HEK293T (cell line): ENCODE measurements around the gene ELMO2.

ENCODE experiments used
- CTCF ChIA-PET: fragments of 350-600 bp; formaldehyde crosslinking; extraction: SDS; loops from one replicate; lab custom pipeline; 2021; ENCODE audit warnings: antibody characterized with exemption, inconsistent platforms; lab: Yijun Ruan, JAX
- POLR2A ChIA-PET: fragments of 350-600 bp; formaldehyde crosslinking; extraction: SDS; loops from one replicate; lab custom pipeline; 2020; ENCODE audit warnings: antibody characterized with exemption, inconsistent platforms; lab: Yijun Ruan, JAX
- DNase-seq: peaks from one replicate; pipeline ENCODE4 v3.0.0; 2012; ENCODE audit warnings: mixed read lengths; ENCODE audit errors: extremely low spot score
- ARNT ChIP-seq: fragments of 450-650 bp; IDR thresholded peaks from 2 replicates; pipeline ENCODE4 v1.6.1; 2017; ENCODE audit warnings: mild to moderate bottlenecking
- BHLHE40 ChIP-seq: fragments of 450-650 bp; IDR thresholded peaks from 2 replicates; pipeline ENCODE4 v1.6.1; 2016; ENCODE audit warnings: mild to moderate bottlenecking, moderate library complexity, borderline replicate concordance
- CTBP1 ChIP-seq: fragments of 450-650 bp; IDR thresholded peaks from 2 replicates; pipeline ENCODE4 v1.6.1; 2016; ENCODE audit warnings: borderline replicate concordance
- ELF4 ChIP-seq: fragments of 450-650 bp; IDR thresholded peaks from 2 replicates; pipeline ENCODE4 v1.6.1; 2017; ENCODE audit warnings: antibody characterized with exemption
- FOXA1 ChIP-seq: fragments of 450-650 bp; IDR thresholded peaks from 2 replicates; pipeline ENCODE4 v1.6.1; 2016; ENCODE audit warnings: mild to moderate bottlenecking
- FOXK2 ChIP-seq: fragments of 450-650 bp; IDR thresholded peaks from 2 replicates; pipeline ENCODE4 v1.6.1; 2016; ENCODE audit warnings: mild to moderate bottlenecking
- FOXM1 ChIP-seq: fragments of 450-650 bp; IDR thresholded peaks from 2 replicates; pipeline ENCODE4 v1.6.1; 2017; ENCODE audit warnings: mild to moderate bottlenecking, borderline replicate concordance
- HDGF ChIP-seq: fragments of 450-650 bp; IDR thresholded peaks from 2 replicates; pipeline ENCODE4 v1.6.1; 2017; ENCODE audit warnings: antibody characterized with exemption, borderline replicate concordance
- L3MBTL2 ChIP-seq: fragments of 450-650 bp; conservative IDR thresholded peaks from 2 replicates; pipeline ENCODE4 v1.6.1; 2016; ENCODE audit warnings: mild to moderate bottlenecking
- LEF1 ChIP-seq: fragments of 450-650 bp; IDR thresholded peaks from 2 replicates; pipeline ENCODE4 v1.6.1; 2017; ENCODE audit warnings: mild to moderate bottlenecking, borderline replicate concordance
- NFRKB ChIP-seq: fragments of 450-650 bp; IDR thresholded peaks from 2 replicates; pipeline ENCODE4 v1.6.1; 2016; ENCODE audit warnings: mild to moderate bottlenecking, moderate library complexity
- PKNOX1 ChIP-seq: fragments of 450-650 bp; IDR thresholded peaks from 2 replicates; pipeline ENCODE4 v1.6.1; 2016
- SP1 ChIP-seq: fragments of 450-650 bp; IDR thresholded peaks from 2 replicates; pipeline ENCODE4 v1.6.1; 2017
- SUZ12 ChIP-seq: fragments of 450-650 bp; IDR thresholded peaks from 2 replicates; pipeline ENCODE4 v1.6.1; 2016; ENCODE audit warnings: mild to moderate bottlenecking
- TARDBP ChIP-seq: fragments of 450-650 bp; IDR thresholded peaks from 2 replicates; pipeline ENCODE4 v1.6.1; 2016
- ZNF384 ChIP-seq: fragments of 450-650 bp; IDR thresholded peaks from 2 replicates; pipeline ENCODE4 v1.6.1; 2016

The ELMO2 gene

GRCh38 chr20:46339037-46339436 lies 67.4 kb downstream of the ELMO2 start:
- DNase-seq: no peak
- TF ChIP-seq ZNF384 (no peak), BHLHE40 (no peak), SP1 (no peak), HDGF (no peak), CTBP1 (no peak), LEF1 (no peak), TARDBP (no peak), PKNOX1 (no peak), ARNT (no peak), ELF4 (no peak), FOXM1 (no peak), FOXA1 (no peak), NFRKB (no peak), L3MBTL2 (no peak)
- ChIA-PET CTCF (no interaction called here), POLR2A (no interaction called here)

- no peak for DNase-seq
- ChIA-PET POLR2A (no interaction called here), CTCF (no interaction called here)
Measured at GRCh38 chr20:46336735-46337134, 69.7 kb downstream of the ELMO2 start.

GRCh38 chr20:46334303-46334904 lies 72.0 kb downstream of the ELMO2 start:
- ChIA-PET POLR2A (no interaction called here), CTCF (no interaction called here)
- no peak for TF ChIP-seq FOXA1
- no peak for TF ChIP-seq ELF4
- no peak for TF ChIP-seq FOXM1
- no peak for TF ChIP-seq NFRKB
- TF ChIP-seq BHLHE40: no peak
- TF ChIP-seq ARNT: no peak
- TF ChIP-seq SP1: no peak
- TF ChIP-seq L3MBTL2: no peak
- no peak for TF ChIP-seq LEF1
- no peak for TF ChIP-seq SUZ12
- DNase-seq: no peak

More at GRCh38 chr20:46336735-46337134, 69.7 kb downstream of the ELMO2 start:
- TF ChIP-seq L3MBTL2 (no peak), ZNF384 (no peak), PKNOX1 (no peak), SUZ12 (no peak), FOXA1 (no peak), ARNT (no peak)

- POLR2A ChIA-PET: interaction anchor here (1.1 kb wide), 1 partner anchor 10 kb away, joined by 5 read pairs; no protein-coding TSS in a partner anchor
- CTCF ChIA-PET: interaction anchor here (0.6 to 0.9 kb wide), 2 partner anchors 15 to 318 kb away, joined by 3 to 5 read pairs; no protein-coding TSS in a partner anchor
- TF ChIP-seq BHLHE40: no peak
- no peak for TF ChIP-seq SP1
- no peak for TF ChIP-seq ELF4
- no peak for TF ChIP-seq HDGF
- no peak for TF ChIP-seq ARNT
- no peak for TF ChIP-seq SUZ12
- TF ChIP-seq FOXK2: no peak
- TF ChIP-seq FOXA1: no peak
- TF ChIP-seq PKNOX1: no peak
- no peak for TF ChIP-seq CTBP1
- TF ChIP-seq NFRKB: no peak
- TF ChIP-seq TARDBP: no peak
- no peak for TF ChIP-seq ZNF384
- TF ChIP-seq L3MBTL2: no peak
- TF ChIP-seq FOXM1: no peak
- no peak for TF ChIP-seq LEF1
- no peak for DNase-seq
Measured at GRCh38 chr20:46333161-46333991, 73.0 kb downstream of the ELMO2 start.

- ChIA-PET CTCF (interaction anchor here (0.6 to 0.9 kb wide), 2 partner anchors 16 to 317 kb away, joined by 3 to 5 read pairs; no protein-coding TSS in a partner anchor), POLR2A (interaction anchor here (1.1 kb wide), 1 partner anchor 11 kb away, joined by 5 read pairs; no protein-coding TSS in a partner anchor)
- no peak for DNase-seq
- TF ChIP-seq PKNOX1: no peak
- no peak for TF ChIP-seq TARDBP
Measured at GRCh38 chr20:46332373-46333160, 73.8 kb downstream of the ELMO2 start.
